Keratinocyte (primary cell): ENCODE measurements around the gene CREB3. TPM values are rescaled to one million over a fixed set of nuclear protein-coding genes. Genes with fewer than 3 reads are reported as not detected.

Experiments used
- DNase-seq: peaks from one replicate; pipeline ENCODE4 v3.0.0-alpha.2; 2011; ENCODE audit warnings: low read depth, missing footprints, low spot score
- FAIRE-seq: peaks from 2 replicates; lab custom pipeline; 2011; peaks lifted over from hg19 to GRCh38; lab: Jason Lieb, UNC
- H2AFZ ChIP-seq: 2 replicates; pipeline ENCODE4 v1.6.0; 2012; ENCODE audit warnings: low read length, control low read depth, inconsistent platforms; ENCODE audit not compliant: control insufficient read depth
- H3K27ac ChIP-seq: 2 replicates; pipeline ENCODE4 v1.5.1; 2011; ENCODE audit warnings: low read length; ENCODE audit not compliant: control insufficient read depth, insufficient read depth
- H3K27me3 ChIP-seq: 3 replicates; pipeline ENCODE4 v1.6.0; 2011; ENCODE audit warnings: low read length; ENCODE audit not compliant: control insufficient read depth, insufficient read depth; ENCODE audit errors: extremely low read depth
- H3K36me3 ChIP-seq, 2 experiments: 2 replicates in 1 of 2; 3 replicates in 1 of 2; pipeline ENCODE4 v1.5.1; 2011; ENCODE audit warnings: low read length in 2 of 2, mild to moderate bottlenecking in 1 of 2; ENCODE audit not compliant: control insufficient read depth in 2 of 2, insufficient read depth in 2 of 2; ENCODE audit errors: extremely low read depth in 1 of 2
- H3K4me1 ChIP-seq: 3 replicates; pipeline ENCODE4 v1.5.1; 2011; ENCODE audit warnings: low read length; ENCODE audit not compliant: control insufficient read depth, insufficient read depth; ENCODE audit errors: extremely low read depth
- H3K4me2 ChIP-seq: 3 replicates; pipeline ENCODE4 v1.6.0; 2011; ENCODE audit warnings: low read depth, low read length; ENCODE audit not compliant: control insufficient read depth, insufficient read depth; ENCODE audit errors: extremely low read depth
- H3K4me3 ChIP-seq, 3 experiments: fragments of 200-600 bp in 1 of 3; sonication (generic) in 1 of 3; 2 replicates in 2 of 3; 3 replicates in 1 of 3; pipeline ENCODE4 v1.5.1; 2011 to 2016; ENCODE audit warnings: low read length in 3 of 3, mild to moderate bottlenecking in 3 of 3, control low read depth in 2 of 3, inconsistent platforms in 1 of 3, low read depth in 1 of 3, mixed read lengths in 1 of 3, mixed run types in 1 of 3, moderate library complexity in 1 of 3; ENCODE audit not compliant: control insufficient read depth in 2 of 3, insufficient read depth in 2 of 3; ENCODE audit errors: extremely low read depth in 1 of 3
- H3K79me2 ChIP-seq: 2 replicates; pipeline ENCODE4 v1.6.0; 2012; ENCODE audit warnings: low read length; ENCODE audit not compliant: control insufficient read depth, insufficient read depth
- H3K9ac ChIP-seq: 3 replicates; pipeline ENCODE4 v1.6.0; 2011; ENCODE audit warnings: low read length; ENCODE audit not compliant: control insufficient read depth, insufficient read depth; ENCODE audit errors: extremely low read depth
- H3K9me1 ChIP-seq: 3 replicates; pipeline ENCODE4 v1.6.0; 2011; ENCODE audit warnings: low read length; ENCODE audit not compliant: control insufficient read depth, insufficient read depth; ENCODE audit errors: extremely low read depth
- H3K9me3 ChIP-seq: 2 replicates; pipeline ENCODE4 v1.5.1; 2012; ENCODE audit warnings: low read depth, low read length; ENCODE audit not compliant: control insufficient read depth
- H4K20me1 ChIP-seq: 3 replicates; pipeline ENCODE4 v1.6.0; 2011; ENCODE audit warnings: low read length; ENCODE audit not compliant: control insufficient read depth, insufficient read depth; ENCODE audit errors: extremely low read depth
- CTCF ChIP-seq, 3 experiments: IDR thresholded peaks in 1 of 3; conservative IDR thresholded peaks in 1 of 3; optimal IDR thresholded peaks in 1 of 3; 2 replicates in 2 of 3; 3 replicates in 1 of 3; pipeline versions ENCODE3 to v1.5.1; 2011; ENCODE audit warnings: low read length in 3 of 3, mild to moderate bottlenecking in 3 of 3, moderate library complexity in 2 of 3, control low read depth in 1 of 3, inconsistent platforms in 1 of 3; ENCODE audit not compliant: insufficient read depth in 2 of 3; ENCODE audit errors: extremely low read depth in 1 of 3
- EZH2 ChIP-seq: IDR thresholded peaks from one replicate; pipeline ENCODE4 v1.6.1; 2012; ENCODE audit warnings: inconsistent platforms, mild to moderate bottlenecking, low read length, moderate library complexity
- dilution Hi-C: fragments of 300-500 bp; cut with MboI; formaldehyde crosslinking; loops from one replicate; pipeline ENCODE4 v1.7.0; 2020; ENCODE audit warnings: low sequenced_read_pairs; ENCODE audit not compliant: extremely low pct_ligation_motif_present
- polyA plus RNA-seq, 5 experiments: library from polyadenylated mRNA; depleted of rRNA in 3 of 5; stranded (reverse) in 3 of 5; stranded (forward) in 1 of 5; unstranded in 1 of 5; fragments of >200 nt; gene quantifications; 1 replicate in 1 of 5; 2 replicates in 3 of 5; 3 replicates in 1 of 5; pipeline versions ENCODE4 v1.2.1 to v1.2.3, GENCODE V29; 2011 to 2012; ENCODE audit warnings: missing spikeins in 2 of 5, low read depth in 1 of 5, low replicate concordance in 1 of 5

The CREB3 gene
- polyA plus RNA-seq, 1 donor (not counting 4 experiments of a cell fraction or from before 2014, with no cell fraction given) = 24.6 TPM

DNA sequence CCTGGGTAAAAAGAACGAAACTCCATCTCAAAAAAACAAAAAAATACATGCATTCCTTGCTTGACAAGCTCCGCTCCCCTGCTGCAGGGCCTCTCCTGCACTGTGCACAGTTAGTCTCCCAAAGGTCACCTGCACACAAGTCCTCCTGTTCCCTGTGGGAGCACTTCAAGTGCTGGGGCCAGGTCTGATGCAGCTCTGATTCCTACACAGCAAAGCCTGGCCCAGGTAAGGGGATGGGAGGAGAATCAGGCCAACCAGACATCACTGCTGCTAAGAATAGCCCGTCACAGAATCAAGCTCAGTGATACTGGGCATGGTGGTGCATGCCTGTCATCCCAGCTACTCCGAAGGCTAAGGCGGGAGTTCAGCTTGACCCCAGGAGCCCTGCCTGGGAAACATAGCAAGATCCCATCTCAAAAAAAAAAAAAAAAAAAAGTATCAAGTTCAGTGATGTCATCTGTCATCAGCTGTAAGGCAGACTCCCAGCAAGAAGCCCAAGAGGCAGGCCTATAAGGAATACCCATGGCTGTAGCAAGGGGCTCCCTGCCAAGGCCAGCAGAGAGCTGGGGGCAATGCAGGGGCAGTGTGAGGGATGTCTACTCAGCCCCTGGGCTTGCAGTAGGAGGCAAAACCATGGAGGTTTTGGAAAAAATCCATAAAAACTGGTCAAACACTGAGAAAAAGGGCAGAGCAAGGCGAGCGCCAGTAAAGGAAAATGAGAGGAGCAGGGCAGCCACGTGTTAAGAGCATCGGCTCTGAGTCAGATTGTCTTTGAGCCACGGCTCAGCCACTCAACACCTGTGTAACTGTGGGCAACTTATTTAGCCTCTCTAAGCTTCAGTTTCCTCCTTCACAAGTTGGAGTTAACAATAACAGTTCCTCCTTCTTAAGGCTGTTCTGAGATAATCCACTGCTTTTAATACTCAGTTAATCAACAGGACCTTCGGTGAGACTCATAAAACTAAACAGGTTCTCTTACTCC lies 46.0 kb upstream of the CREB3 start:
- TF ChIP-seq CTCF (optimal IDR thresholded peaks at IDR 0.05 in 1 of 3, IDR thresholded peaks at IDR 0.05 in 1 of 3, conservative IDR thresholded peaks at IDR 0.05 in 1 of 3; ENCODE audit: extremely low read depth in 1 of 3, insufficient read depth in 2 of 3, low read length in 3 of 3) = no peak
- no peak for TF ChIP-seq EZH2
- Histone ChIP-seq H4K20me1 (no peaks in the 10 kb centered on the region), H3K9me1 (no peaks in the 10 kb centered on the region), H3K79me2 (no peaks in the 10 kb centered on the region), H3K4me1 (peaks cover 16% of the 10 kb centered on the region), H2AFZ (no peak overlapping the region), H3K27ac (no peak overlapping the region), H3K27me3 (no peaks in the 10 kb centered on the region), H3K36me3 (peaks cover 4 to 6% of the 10 kb centered on the region in 2 experiments), H3K4me2 (no peak overlapping the region), H3K9ac (no peak overlapping the region), H3K4me3 (no peak overlapping the region), H3K9me3 (no peaks in the 10 kb centered on the region)
- DNase-seq = no peak
- dilution Hi-C loops = no loop called here
- FAIRE-seq = no peak

DNA sequence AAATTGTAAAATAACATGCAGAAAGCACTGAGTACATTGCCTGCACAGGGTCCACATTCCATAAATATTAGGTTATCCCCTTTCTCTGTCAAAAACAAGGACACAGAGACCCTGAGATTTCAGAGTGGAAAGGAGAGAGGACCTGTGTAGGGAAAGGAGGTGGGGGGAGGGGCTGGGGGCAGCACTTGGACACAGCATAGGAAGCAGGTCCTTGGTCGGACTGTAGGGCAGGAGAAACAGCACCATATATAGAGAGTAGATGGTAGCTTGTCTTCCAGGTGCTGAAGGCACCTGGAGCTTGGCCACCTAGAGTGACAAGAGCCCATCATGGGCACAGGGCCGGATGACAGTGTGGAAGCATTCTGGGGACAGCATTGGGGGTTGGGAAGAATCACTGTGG lies 45.2 kb upstream of the CREB3 start:
- Histone ChIP-seq H3K9me1 (no peaks in the 10 kb centered on the region), H3K79me2 (no peaks in the 10 kb centered on the region), H2AFZ (no peak overlapping the region), H3K4me3 (no peak overlapping the region), H3K4me1 (peaks cover 16% of the 10 kb centered on the region), H3K27me3 (no peaks in the 10 kb centered on the region), H4K20me1 (no peaks in the 10 kb centered on the region), H3K4me2 (no peak overlapping the region), H3K9me3 (no peaks in the 10 kb centered on the region), H3K36me3 (peaks cover 4 to 6% of the 10 kb centered on the region in 2 experiments), H3K9ac (no peak overlapping the region), H3K27ac (no peak overlapping the region)
- no peak for FAIRE-seq
- no peak for DNase-seq
- dilution Hi-C loops = no loop called here
- TF ChIP-seq EZH2 (no peak), CTCF (optimal IDR thresholded peaks at IDR 0.05 in 1 of 3, IDR thresholded peaks at IDR 0.05 in 1 of 3, conservative IDR thresholded peaks at IDR 0.05 in 1 of 3; ENCODE audit: extremely low read depth in 1 of 3, insufficient read depth in 2 of 3, low read length in 3 of 3) (no peak)
